HL-60 (cell line): ENCODE measurements around the gene TIMD4.

ENCODE experiments used
- DNase-seq, 2 experiments: peaks; one replicate each; pipeline ENCODE4 v3.0.0-alpha.2; 2010 to 2020; ENCODE audit warnings: low read depth in 1 of 2, low spot score in 1 of 2
- H3K27ac ChIP-seq: fragments of 250-450 bp; sonication (Bioruptor Pico); replicated peaks from 2 replicates; pipeline ENCODE4 v1.5.1; 2020; ENCODE audit warnings: mild to moderate bottlenecking, moderate library complexity
- H3K27me3 ChIP-seq: fragments of 250-450 bp; sonication (Bioruptor Pico); 2 replicates; pipeline ENCODE4 v1.5.1; 2021; ENCODE audit warnings: mild to moderate bottlenecking, moderate library complexity; ENCODE audit not compliant: insufficient read depth, poor library complexity, severe bottlenecking
- H3K4me3 ChIP-seq: replicated peaks from 2 replicates; pipeline ENCODE4 v1.5.1; 2011; ENCODE audit warnings: mild to moderate bottlenecking, control low read depth, low read length; ENCODE audit not compliant: insufficient read depth
- GABPA ChIP-seq: IDR thresholded peaks from 2 replicates; pipeline ENCODE4 v1.6.1; 2012; ENCODE audit warnings: low read depth
- POLR2AphosphoS5 ChIP-seq: IDR thresholded peaks from 2 replicates; pipeline ENCODE4 v1.6.1; 2012; ENCODE audit warnings: low read depth
- SPI1 ChIP-seq: IDR thresholded peaks from 2 replicates; pipeline ENCODE4 v1.6.1; 2012; ENCODE audit warnings: low read depth, mild to moderate bottlenecking, borderline replicate concordance
- TF ChIP-seq, protein P1 (sequence below): IDR thresholded peaks from 2 replicates; pipeline ENCODE4 v1.6.1; 2012; ENCODE audit warnings: low read depth; ENCODE audit not compliant: insufficient replicate concordance
- TF ChIP-seq, protein P2 (sequence below): IDR thresholded peaks from one replicate; pipeline ENCODE4 v1.5.1; 2011; ENCODE audit warnings: low read length, control low read depth, inconsistent platforms; ENCODE audit not compliant: insufficient read depth

Gene TIMD4

DNA sequence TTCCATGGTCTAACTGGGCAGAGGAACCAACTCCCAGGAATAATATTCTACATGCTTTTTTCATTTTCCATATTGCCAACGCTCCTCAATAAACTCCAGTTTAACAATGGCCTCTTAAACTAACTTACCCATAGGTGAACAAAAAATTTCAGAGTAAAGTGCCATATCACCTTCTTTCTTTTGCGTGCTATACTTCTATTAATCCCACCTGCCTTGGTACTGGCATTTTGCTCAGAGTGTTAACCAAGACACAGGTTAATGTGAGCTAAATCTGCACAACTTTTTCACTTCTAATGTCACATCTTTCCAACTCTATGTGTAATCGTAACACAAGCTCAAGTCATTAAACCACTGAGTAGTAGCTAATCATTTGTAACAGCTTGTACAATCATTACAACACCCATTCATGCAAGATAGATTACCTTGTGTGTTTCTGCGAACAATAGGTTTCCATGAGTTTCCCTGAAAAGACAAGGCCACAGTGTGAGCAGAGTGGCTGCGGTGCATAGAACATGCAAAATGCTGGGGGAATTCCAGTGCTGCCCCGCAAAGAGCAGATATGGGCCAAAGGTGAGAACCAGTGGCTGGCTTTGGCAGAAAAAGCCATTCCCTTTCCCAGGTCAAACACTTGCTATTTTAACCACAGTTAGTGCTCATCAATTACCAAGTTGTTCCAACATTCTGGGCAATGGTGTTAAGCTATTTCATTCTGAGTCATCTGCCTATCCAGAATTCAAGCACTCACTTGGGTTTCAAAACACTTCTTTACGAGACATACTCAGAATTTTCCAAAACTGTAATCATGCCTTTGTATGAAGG is 42.8 kb downstream of the TIMD4 start:
- no peak for DNase-seq
- Histone ChIP-seq H3K27ac (no peak overlapping the region), H3K27me3 (no peaks in the 10 kb centered on the region), H3K4me3 (no peak overlapping the region)
- TF ChIP-seq, protein P1, sequence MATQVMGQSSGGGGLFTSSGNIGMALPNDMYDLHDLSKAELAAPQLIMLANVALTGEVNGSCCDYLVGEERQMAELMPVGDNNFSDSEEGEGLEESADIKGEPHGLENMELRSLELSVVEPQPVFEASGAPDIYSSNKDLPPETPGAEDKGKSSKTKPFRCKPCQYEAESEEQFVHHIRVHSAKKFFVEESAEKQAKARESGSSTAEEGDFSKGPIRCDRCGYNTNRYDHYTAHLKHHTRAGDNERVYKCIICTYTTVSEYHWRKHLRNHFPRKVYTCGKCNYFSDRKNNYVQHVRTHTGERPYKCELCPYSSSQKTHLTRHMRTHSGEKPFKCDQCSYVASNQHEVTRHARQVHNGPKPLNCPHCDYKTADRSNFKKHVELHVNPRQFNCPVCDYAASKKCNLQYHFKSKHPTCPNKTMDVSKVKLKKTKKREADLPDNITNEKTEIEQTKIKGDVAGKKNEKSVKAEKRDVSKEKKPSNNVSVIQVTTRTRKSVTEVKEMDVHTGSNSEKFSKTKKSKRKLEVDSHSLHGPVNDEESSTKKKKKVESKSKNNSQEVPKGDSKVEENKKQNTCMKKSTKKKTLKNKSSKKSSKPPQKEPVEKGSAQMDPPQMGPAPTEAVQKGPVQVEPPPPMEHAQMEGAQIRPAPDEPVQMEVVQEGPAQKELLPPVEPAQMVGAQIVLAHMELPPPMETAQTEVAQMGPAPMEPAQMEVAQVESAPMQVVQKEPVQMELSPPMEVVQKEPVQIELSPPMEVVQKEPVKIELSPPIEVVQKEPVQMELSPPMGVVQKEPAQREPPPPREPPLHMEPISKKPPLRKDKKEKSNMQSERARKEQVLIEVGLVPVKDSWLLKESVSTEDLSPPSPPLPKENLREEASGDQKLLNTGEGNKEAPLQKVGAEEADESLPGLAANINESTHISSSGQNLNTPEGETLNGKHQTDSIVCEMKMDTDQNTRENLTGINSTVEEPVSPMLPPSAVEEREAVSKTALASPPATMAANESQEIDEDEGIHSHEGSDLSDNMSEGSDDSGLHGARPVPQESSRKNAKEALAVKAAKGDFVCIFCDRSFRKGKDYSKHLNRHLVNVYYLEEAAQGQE, result no peak
- no peak for TF ChIP-seq GABPA
- TF ChIP-seq, protein P2, sequence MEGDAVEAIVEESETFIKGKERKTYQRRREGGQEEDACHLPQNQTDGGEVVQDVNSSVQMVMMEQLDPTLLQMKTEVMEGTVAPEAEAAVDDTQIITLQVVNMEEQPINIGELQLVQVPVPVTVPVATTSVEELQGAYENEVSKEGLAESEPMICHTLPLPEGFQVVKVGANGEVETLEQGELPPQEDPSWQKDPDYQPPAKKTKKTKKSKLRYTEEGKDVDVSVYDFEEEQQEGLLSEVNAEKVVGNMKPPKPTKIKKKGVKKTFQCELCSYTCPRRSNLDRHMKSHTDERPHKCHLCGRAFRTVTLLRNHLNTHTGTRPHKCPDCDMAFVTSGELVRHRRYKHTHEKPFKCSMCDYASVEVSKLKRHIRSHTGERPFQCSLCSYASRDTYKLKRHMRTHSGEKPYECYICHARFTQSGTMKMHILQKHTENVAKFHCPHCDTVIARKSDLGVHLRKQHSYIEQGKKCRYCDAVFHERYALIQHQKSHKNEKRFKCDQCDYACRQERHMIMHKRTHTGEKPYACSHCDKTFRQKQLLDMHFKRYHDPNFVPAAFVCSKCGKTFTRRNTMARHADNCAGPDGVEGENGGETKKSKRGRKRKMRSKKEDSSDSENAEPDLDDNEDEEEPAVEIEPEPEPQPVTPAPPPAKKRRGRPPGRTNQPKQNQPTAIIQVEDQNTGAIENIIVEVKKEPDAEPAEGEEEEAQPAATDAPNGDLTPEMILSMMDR, result no peak
- no peak for TF ChIP-seq POLR2AphosphoS5
- no peak for TF ChIP-seq SPI1

DNA sequence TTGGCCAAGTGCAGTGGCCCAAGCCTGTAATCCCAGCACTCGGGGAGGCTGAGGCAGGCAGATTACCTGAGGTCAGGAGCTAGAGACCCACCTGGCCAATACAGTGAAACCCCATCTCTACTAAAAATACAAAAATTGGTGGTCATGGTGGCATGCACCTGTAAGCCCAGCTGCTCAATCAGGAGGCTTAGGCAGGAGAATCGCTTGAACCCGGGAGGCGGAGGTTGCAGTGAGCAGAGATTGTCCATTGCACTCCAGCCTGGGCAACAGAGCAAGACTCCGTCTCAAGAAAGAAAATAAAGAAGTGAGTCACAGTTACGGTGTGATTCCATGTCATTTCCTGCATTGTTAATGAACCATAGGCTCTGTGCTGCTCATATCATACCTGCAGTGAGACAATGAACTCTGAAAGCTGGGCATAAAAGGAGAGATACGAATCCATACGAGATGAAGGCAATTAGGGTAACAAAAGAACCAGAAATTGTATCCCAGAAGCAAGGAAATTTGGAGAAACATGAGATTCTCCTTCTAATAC is 44.6 kb downstream of the TIMD4 start:
- Histone ChIP-seq H3K4me3 (no peak overlapping the region), H3K27ac (no peak overlapping the region), H3K27me3 (no peaks in the 10 kb centered on the region)
- DNase-seq, result no peak
- TF ChIP-seq SPI1 (no peak), POLR2AphosphoS5 (no peak), GABPA (no peak)
- TF ChIP-seq, protein P2, result no peak
- TF ChIP-seq, protein P1, result no peak

DNA sequence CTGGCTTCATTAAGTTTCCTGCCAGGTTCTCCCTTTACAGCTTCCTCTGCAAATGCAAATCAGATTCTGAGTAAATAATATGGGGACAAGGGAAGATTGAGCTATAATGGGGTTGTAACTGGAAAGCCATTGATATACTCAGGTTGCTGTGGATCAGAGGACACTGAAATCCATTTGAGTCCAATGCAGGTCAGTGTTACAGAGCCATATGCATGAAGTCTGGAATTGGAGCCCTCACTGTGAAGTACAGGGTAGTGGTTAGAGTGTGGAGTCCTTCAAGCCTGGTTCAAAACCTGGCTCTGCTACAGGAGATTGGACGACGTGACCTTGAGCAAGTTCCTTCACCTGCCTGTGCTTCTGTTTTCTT is 48.7 kb downstream of the TIMD4 start:
- H3K27ac ChIP-seq, result no peak overlapping the region
- no peak overlapping the region for H3K4me3 ChIP-seq
- TF ChIP-seq GABPA (no peak), POLR2AphosphoS5 (no peak), SPI1 (no peak)
- TF ChIP-seq, protein P2, result no peak
- TF ChIP-seq, protein P1, result no peak
- no peaks in the 10 kb centered on the region for H3K27me3 ChIP-seq
- DNase-seq, result no peak
